Chondrocyte (in vitro differentiated cells): ENCODE data around the gene ABHD1. TPM values are rescaled to one million over a fixed set of nuclear protein-coding genes. Genes with fewer than 3 reads are reported as not detected.

Source experiments
- DNase-seq: peaks from one replicate; pipeline ENCODE4 v3.0.0; 2021; ENCODE audit warnings: mixed read lengths, low spot score
- H3K27ac Mint-ChIP-seq: one replicate; pipeline ENCODE4 v1.8.0; 2021; ENCODE audit warnings: mild to moderate bottlenecking, moderate library complexity, mixed read lengths; ENCODE audit not compliant: unreplicated experiment
- H3K27me3 Mint-ChIP-seq: 2 replicates; pipeline ENCODE4 v1.8.0; 2021; ENCODE audit warnings: low read depth, mixed read lengths
- H3K36me3 Mint-ChIP-seq: 2 replicates; pipeline ENCODE4 v1.8.0; 2021; ENCODE audit warnings: low read depth, mixed read lengths
- H3K4me1 Mint-ChIP-seq: 2 replicates; pipeline ENCODE4 v1.8.0; 2021; ENCODE audit warnings: low read depth, mild to moderate bottlenecking, mixed read lengths
- H3K4me3 Mint-ChIP-seq: one replicate; pipeline ENCODE4 v1.8.0; 2021; ENCODE audit warnings: mild to moderate bottlenecking, moderate library complexity, mixed read lengths; ENCODE audit not compliant: unreplicated experiment
- H3K9me3 Mint-ChIP-seq: 2 replicates; pipeline ENCODE4 v1.8.0; 2021; ENCODE audit warnings: low read depth, mixed read lengths
- total RNA-seq: library from RNA; stranded (reverse); gene quantifications from 3 replicates; pipeline ENCODE4 v1.2.1, GENCODE V29; 2021
- TF ChIP-seq, protein P1 (sequence below): fragments of 200-600 bp; sonication (generic); IDR thresholded peaks from 2 replicates; pipeline ENCODE4 v1.5.0; 2021; ENCODE audit warnings: antibody characterized with exemption, mild to moderate bottlenecking, moderate library complexity

ABHD1 gene
- total RNA-seq, 1 donor from 2014 or later: 0.30 TPM

DNA sequence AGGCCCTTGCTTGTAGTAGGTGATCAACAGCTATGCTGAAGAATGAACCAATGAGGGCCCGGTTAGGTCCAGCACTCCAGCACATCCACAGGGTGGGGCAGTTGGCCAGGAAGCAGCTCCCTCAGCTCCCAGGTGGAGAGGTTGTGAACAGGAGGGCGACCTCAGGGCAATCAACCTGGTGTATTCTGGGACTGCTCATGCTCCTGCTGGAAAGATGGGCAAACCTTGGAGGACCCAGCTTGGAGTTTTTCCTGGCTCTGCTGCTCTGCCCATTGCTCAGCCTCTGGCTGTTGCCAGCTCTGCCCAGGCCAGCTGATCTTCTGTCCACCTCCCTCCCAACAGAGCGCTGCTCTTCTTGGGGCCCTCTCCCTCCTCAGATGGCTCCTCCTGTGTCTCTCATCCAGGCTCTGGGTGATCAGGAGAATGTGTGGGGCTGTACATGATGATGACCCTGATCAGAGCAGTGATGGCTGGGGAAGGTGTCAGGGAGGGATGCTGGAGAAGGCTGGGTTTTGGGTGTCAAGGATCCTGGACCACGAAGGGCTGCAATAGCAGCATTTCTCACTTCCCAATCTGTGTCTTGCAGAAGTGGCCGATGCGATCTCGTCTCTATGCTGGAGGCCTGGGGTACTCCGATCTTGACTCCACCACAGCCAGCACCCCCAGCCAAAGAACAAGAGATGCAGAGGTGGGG is 28.6 kb downstream of the ABHD1 start:
- DNase-seq: no peak
- TF ChIP-seq, protein P1, sequence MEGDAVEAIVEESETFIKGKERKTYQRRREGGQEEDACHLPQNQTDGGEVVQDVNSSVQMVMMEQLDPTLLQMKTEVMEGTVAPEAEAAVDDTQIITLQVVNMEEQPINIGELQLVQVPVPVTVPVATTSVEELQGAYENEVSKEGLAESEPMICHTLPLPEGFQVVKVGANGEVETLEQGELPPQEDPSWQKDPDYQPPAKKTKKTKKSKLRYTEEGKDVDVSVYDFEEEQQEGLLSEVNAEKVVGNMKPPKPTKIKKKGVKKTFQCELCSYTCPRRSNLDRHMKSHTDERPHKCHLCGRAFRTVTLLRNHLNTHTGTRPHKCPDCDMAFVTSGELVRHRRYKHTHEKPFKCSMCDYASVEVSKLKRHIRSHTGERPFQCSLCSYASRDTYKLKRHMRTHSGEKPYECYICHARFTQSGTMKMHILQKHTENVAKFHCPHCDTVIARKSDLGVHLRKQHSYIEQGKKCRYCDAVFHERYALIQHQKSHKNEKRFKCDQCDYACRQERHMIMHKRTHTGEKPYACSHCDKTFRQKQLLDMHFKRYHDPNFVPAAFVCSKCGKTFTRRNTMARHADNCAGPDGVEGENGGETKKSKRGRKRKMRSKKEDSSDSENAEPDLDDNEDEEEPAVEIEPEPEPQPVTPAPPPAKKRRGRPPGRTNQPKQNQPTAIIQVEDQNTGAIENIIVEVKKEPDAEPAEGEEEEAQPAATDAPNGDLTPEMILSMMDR: no peak
- Mint-ChIP-seq H3K27me3 (peaks cover 4% of the 10 kb centered on the region), H3K27ac (no peak overlapping the region), H3K4me1 (no peaks in the 10 kb centered on the region), H3K9me3 (no peaks in the 10 kb centered on the region), H3K36me3 (no peaks in the 10 kb centered on the region), H3K4me3 (no peak overlapping the region)

DNA sequence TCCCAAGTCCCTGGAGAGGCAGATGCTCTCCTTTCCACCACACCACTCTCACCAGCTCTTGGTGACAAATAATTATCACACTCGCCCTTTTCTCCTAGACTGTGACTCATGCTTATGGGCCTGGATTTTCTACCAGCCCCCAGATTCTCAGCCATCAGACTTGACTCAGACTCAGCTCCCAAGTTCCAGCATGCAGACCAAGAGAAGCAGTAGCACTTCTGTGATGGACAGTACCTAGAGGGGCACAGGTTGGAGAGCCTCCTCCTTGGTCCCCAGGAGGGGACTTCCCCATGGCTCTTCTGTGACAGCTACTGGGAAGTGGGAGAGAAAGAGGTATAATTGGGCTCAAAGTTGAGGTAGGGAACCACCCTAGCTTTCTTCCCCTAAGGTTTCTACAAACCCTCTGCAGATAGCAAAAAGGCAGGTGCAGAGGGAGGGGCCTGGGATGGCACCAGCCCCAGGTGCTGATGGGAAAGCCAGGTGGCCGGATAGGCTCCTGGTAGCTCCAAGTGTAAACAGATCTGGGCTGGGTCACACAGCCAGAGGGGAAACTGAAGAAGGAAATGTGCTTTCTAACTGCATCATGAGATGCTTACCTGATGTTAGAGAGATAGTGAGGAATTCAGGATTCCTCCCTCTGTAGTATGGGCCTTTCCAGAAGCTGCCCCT is 29.3 kb downstream of the ABHD1 start:
- Mint-ChIP-seq H3K4me3 (no peak overlapping the region), H3K27ac (no peak overlapping the region), H3K36me3 (no peaks in the 10 kb centered on the region), H3K4me1 (no peaks in the 10 kb centered on the region), H3K9me3 (no peaks in the 10 kb centered on the region), H3K27me3 (peaks cover 2% of the 10 kb centered on the region)
- no peak for DNase-seq
- TF ChIP-seq, protein P1: no peak

DNA sequence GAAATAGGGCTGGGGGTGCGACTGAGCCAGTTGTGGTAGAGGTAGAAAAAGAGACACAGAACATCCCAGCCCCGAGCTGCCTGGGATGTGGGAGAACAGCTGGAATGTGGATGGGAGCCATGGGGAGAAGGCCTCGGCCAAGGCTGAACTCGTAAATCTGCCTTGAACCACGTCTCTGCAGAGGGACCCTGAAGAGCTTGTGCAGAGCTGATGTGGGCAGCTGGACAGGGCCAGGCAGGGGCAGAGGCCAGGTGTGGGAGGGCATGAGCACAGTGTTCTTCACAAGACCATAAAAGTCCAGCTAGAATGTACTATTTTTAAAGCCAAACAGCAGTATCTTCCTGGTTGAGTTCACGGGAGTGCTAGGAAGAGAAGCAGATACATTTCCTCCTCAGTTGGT is 30.9 kb downstream of the ABHD1 start:
- no peaks in the 10 kb centered on the region for H3K4me1 Mint-ChIP-seq

DNA sequence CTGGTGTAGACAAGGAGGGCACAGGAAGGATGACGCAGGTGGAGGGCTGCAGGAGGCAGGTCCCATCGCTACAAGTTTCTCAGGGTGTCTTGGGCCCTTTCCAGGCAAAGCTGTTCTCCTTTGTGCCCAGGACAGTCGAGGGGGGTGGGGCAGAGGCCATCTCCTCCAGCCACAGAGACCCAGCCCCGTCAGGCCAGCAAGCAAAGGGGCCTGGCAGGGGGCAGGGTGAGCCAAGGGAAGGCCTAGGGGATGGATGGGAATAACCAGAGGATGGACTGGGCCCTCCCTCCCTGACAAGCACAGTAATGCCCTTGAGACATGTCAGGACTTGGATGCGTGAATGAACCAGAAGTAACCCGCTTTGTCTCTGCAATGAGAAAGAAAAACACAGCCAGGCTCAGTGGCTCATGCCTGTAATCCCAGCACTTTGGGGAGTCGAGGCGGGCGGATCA is 31.5 kb downstream of the ABHD1 start:
- H3K4me3 Mint-ChIP-seq: no peak overlapping the region
- TF ChIP-seq, protein P1: no peak
- no peak overlapping the region for H3K27ac Mint-ChIP-seq
- no peaks in the 10 kb centered on the region for H3K4me1 Mint-ChIP-seq
- H3K27me3 Mint-ChIP-seq: peaks cover 6% of the 10 kb centered on the region
- no peaks in the 10 kb centered on the region for H3K36me3 Mint-ChIP-seq
- DNase-seq: no peak
- no peaks in the 10 kb centered on the region for H3K9me3 Mint-ChIP-seq

More for the DNA sequence above, 30.9 kb downstream of the ABHD1 start:
- no peak overlapping the region for H3K27ac Mint-ChIP-seq
- DNase-seq: no peak
- H3K27me3 Mint-ChIP-seq: peaks cover 4% of the 10 kb centered on the region
- TF ChIP-seq, protein P1: no peak
- no peak overlapping the region for H3K4me3 Mint-ChIP-seq
- H3K9me3 Mint-ChIP-seq: no peaks in the 10 kb centered on the region
- no peaks in the 10 kb centered on the region for H3K36me3 Mint-ChIP-seq

DNA sequence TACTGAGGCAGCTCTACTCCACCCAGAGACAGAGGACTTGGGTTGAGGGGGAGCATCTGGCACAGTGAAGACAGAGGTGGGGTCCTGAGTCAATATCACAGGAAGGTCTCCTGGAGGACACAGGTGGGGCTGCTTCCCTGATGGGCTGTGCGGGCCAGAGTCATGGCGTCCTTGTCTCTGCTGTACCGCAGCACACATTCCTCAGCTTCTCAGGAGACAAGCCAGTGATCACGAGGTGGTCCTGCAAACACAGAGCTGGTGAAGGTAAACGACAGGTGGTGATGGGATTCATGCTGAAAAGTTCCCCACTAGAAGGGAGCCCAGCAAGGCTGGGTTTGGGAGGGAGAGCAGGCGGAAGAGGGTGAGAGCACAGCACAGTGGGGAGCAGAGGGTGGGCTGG is 34.9 kb downstream of the ABHD1 start:
- DNase-seq: no peak
- Mint-ChIP-seq H3K27me3 (peaks cover 6% of the 10 kb centered on the region), H3K9me3 (no peaks in the 10 kb centered on the region), H3K36me3 (no peaks in the 10 kb centered on the region), H3K4me1 (no peaks in the 10 kb centered on the region), H3K4me3 (no peak overlapping the region), H3K27ac (no peak overlapping the region)
- TF ChIP-seq, protein P1: no peak
